Measurements from ENCODE around the gene MMP10. TPM values are rescaled to one million over a fixed set of nuclear protein-coding genes. Genes with fewer than 3 reads are reported as not detected.
"Not testable (repeated sequence)": the region's sequence is repeated elsewhere in the genome, so short reads cannot be mapped to it uniquely, and the experiment has no call there.

Gene MMP10
- total RNA-seq, 1 donor from 2014 or later: not detected

GRCh38 chr11:102788334-102788995 is 8.0 kb upstream of the MMP10 start:
- intact Hi-C loops (cut with micrococcal nuclease): no loop called here
- DNase-seq (no peak), ATAC-seq (no peak)

GRCh38 chr11:102784380-102784779 is 4.0 kb upstream of the MMP10 start:
- intact Hi-C loops (cut with micrococcal nuclease): no loop called here
- ATAC-seq (no peak), DNase-seq (no peak)

GRCh38 chr11:102783720-102784119 is 3.3 kb upstream of the MMP10 start:
- intact Hi-C loops (cut with micrococcal nuclease): no loop called here
- DNase-seq (no peak), ATAC-seq (no peak)

DNA sequence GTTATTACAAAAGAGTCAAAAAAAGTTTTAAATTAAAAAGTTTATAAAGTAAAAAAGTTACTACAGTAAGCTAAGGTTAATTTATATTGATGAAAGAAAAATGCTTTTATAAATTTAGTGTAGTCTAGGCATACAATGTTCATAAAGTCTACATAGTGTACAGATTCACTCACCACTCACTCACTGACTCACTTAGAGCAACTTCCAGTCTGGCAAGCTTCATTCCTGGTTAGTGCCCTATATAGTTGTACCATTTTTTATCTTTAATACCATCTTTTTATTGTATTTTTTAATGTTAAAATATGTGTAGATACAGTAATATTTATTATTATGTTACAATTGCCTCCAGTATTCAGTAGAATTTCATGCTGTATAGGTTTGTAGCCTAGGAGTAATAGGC is 2.6 kb upstream of the MMP10 start:
- intact Hi-C loops (cut with micrococcal nuclease): no loop called here
- ATAC-seq: no peak

GRCh38 chr11:102781676-102782075 is 1.2 kb upstream of the MMP10 start:
- intact Hi-C loops (cut with micrococcal nuclease): no loop called here
- ATAC-seq (no peak), DNase-seq (no peak)

More for the DNA sequence above, 2.6 kb upstream of the MMP10 start:
- DNase-seq: no peak

DNA sequence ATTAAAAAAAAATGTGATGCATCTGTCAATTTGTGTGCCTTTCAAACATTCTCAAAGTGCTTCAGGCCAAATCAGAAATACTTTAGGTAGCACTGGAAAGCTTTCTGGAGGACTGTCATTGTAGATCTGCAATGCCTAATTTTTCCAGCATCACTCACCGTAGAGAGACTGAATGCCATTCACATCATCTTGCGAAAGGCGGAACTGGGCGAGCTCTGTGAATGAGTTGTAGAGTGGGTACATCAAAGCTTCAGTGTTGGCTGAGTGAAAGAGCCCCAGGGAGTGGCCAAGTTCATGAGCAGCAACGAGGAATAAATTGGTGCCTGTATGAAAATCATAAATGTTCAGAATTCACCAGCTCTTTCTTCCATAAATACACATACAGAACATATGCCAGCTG is 4.0 kb downstream of the MMP10 start:
- ATAC-seq: no peak
- intact Hi-C loops (cut with micrococcal nuclease): no loop called here
- no peak for DNase-seq

DNA sequence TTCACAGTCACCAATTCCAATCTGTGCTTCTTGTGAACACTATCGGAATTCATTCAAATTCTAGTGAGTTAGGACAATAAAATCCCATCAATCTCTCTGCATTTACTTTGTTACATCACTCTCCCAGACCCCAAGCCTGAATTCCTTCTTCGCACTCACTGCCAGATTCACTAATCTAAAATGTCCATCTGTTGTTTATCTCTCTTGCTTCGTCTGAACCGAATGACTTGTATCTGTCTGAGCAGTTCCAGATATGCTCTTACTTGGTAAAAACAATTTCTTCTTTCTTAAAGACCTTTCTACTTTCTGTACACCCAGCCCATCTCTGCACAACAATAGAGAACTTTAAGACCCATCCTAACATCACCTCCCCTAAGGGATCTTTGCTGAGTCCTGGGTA is 7.0 kb downstream of the MMP10 start:
- DNase-seq (no peak), ATAC-seq (no peak)
- intact Hi-C loops (cut with micrococcal nuclease): no loop called here

- intact Hi-C loops (cut with micrococcal nuclease): no loop called here
- DNase-seq: no peak
- ATAC-seq: no peak
Measured at GRCh38 chr11:102771351-102771750, 9.1 kb downstream of the MMP10 start.

- ATAC-seq (no peak), DNase-seq (no peak)
- intact Hi-C loops (cut with micrococcal nuclease): no loop called here
Measured at GRCh38 chr11:102770191-102770590, 10.2 kb downstream of the MMP10 start.

- intact Hi-C loops (cut with micrococcal nuclease): no loop called here
- ATAC-seq (no peak), DNase-seq (no peak)
Measured at GRCh38 chr11:102767800-102768199, 12.6 kb downstream of the MMP10 start.

DNA sequence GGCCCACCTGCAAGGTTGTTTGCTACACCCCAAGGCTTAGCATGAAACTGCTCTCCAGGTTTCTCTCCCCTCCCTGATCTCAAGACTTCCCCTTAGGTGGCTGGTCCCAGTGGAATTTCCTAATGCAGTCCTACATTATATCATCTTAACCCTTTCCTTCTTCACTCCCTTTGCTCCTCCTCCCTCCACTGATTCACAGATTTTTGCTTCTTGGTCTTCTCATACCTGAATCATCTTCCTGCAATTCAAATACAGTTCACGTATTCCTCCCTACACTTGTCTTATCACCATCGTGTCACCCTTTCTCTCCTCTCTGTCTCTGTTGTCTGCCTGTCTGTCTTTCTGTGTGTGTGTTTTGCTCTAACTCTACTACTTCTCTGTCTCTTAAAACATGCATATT is 17.0 kb downstream of the MMP10 start:
- DNase-seq: no peak
- ATAC-seq: no peak
- intact Hi-C loops (cut with micrococcal nuclease): no loop called here

DNA sequence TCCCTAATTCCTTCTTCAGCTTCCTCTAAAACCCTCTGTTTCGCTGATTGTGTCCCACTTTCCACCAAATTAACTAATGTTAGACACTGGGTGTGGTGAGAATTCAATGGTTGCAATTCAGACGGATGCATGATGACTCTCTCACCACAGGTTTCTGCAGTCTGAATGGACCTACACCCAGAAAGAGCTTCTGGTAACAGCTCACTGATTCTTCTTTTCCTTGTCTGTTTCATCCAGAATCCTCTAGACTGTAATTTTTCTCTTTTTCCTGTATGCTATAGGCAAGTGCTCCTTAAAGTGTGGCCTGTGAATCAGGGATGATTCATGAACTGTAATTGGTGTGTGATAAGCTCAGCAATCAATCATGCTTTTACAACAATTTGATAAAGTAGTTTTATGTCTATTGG is 18.1 kb downstream of the MMP10 start:
- DNase-seq (no peak), ATAC-seq (no peak)
- intact Hi-C loops (cut with micrococcal nuclease): no loop called here

DNA sequence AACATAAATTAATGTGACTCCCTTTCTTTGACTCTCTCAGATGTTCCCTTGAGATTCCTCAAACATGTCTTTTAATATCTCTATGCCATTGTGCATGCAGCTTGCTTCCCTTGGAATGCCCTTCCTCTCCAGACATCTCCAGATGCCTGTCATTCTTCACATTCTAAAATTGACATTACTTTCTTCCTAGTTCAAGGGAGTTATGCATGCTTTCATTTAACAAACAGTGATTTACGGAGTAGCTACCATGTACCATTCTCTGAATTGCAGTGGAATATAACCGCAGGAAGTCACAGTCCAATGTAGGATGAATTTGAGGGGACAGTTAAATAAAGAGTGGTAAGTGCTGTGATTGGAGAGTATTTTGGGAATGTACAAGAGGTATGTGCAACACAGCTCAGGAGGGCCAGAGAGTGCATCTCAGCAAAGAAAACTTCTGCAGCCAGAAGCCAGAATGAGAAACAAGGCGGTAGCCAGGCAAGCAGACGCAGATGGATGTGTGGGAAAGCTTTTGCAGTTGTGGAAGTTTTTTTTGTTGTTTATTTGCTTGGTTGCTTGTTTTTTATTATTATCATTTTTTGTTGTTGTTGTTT is 18.7 kb downstream of the MMP10 start:
- no peak for ATAC-seq
- DNase-seq: no peak
- intact Hi-C loops (cut with micrococcal nuclease): no loop called here

- peak; percentile 65 for ATAC-seq
- DNase-seq: no peak
- intact Hi-C loops (cut with micrococcal nuclease): no loop called here
Measured at GRCh38 chr11:102760344-102761035, 19.9 kb downstream of the MMP10 start.

GRCh38 chr11:102757823-102758549 is 22.4 kb downstream of the MMP10 start:
- DNase-seq: no peak
- intact Hi-C loops (cut with micrococcal nuclease): no loop called here
- no peak for ATAC-seq

DNA sequence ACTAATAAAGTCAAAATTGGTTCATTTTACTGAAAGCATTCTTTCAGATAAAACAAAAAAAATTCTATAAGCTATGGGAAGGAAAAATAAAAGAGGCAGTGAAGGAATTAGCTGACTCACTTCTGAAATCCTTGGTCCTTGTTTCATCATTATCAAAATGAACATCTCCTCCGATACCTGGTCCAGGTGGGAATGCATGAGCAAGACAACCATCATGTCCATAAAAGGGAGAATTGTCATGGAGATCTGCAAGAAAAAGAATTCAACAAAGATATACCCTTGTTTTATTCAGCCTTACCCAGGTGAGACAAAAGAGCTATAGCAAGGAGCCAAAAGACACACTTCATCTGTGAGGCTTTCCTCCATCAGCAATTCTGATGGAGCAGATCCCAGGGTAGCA is 27.2 kb downstream of the MMP10 start:
- DNase-seq: no peak
- intact Hi-C loops (cut with micrococcal nuclease): no loop called here
- no peak for ATAC-seq

GRCh38 chr11:102751673-102752072 is 28.8 kb downstream of the MMP10 start:
- no peak for ATAC-seq
- intact Hi-C loops (cut with micrococcal nuclease): no loop called here
- no peak for DNase-seq

- ATAC-seq (no peak), DNase-seq (no peak)
- intact Hi-C loops (cut with micrococcal nuclease): no loop called here
Measured at GRCh38 chr11:102749101-102749722, 31.2 kb downstream of the MMP10 start.

GRCh38 chr11:102746746-102747578 is 33.5 kb downstream of the MMP10 start:
- intact Hi-C loops (cut with micrococcal nuclease); ATAC-seq; DNase-seq: not testable (repeated sequence)
